ENCODE results near the gene SPEM3.
A peak's percentile ranks its signal among the peaks of the same experiment; 100 is the strongest.

The SPEM3 gene

DNA sequence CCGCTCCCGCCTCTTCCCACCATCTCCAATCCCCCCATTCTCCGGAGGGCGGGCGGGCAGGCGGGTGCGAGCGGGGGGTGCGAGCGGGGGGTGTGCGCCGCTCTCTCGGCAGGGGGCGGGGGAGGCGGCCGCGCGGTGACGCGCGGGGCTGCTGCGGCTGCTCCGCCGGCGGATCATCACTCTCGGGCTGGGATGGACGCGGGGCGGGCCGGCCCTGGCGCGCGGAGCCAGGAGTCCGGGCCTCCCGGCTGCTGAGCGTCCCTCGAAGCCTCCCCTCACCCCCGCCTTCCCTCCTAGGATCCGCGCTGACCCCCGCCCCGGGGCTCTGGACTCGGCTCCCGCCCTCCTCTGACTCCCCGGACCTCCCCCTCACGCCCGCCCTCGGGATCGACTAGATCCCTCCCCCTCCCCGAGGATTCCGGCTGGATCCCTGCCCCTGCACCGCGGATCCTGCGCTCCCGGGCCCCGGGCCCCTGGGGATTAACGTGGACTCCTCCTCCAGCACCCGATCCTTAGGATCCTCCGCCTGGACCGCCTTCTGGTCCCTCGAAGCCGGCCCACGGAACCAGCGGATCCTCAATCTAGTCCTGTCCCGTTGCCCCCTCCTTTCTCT, 23.8 kb upstream of the SPEM3 start:
- TF ChIP-seq ZFX (IDR thresholded peaks at IDR 0.05), result no peak

DNA sequence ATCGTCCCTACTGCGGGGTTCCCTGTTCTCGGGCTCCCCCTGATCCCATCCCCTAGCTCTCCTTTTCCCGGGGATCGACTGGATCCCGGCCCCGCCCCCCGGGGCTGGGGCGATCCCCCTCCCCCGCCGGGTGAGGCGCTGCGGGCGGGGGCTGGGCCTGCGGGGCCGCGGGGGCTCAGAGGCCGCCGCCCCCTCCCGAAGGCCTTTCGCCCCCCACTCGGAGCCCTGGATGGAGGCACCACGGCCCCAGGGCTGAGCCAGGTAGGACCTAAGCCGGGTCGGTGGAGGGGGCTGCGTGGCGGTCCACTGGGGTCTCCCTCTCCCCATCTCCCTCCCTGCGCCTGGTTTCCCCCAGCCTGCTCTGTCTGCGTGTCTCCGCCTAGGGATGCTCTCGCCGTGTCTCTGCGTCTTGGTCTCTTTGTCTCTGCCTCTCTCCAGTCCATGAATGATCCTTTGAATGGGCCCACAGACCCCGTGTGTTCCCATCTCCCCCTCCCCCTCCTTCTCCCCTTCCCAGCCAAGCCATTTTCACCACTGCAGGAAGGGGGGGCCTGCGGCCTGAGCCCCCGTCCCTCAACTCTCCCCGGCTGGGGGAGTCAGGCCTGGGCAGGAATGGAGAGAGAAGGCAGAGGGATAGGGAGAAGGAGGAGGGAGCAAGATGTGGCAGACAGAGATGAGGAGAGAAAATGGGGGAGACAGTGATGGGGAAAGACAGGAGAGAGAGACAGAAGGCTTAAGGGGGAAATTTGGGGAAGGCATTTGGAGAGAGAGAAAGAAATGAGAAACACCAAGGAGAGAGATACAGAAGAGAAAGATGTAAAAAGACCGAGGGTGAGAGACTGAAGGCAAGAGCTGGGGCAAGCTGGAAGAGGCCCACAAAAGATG, 23.1 kb upstream of the SPEM3 start:
- TF ChIP-seq, protein P1, sequence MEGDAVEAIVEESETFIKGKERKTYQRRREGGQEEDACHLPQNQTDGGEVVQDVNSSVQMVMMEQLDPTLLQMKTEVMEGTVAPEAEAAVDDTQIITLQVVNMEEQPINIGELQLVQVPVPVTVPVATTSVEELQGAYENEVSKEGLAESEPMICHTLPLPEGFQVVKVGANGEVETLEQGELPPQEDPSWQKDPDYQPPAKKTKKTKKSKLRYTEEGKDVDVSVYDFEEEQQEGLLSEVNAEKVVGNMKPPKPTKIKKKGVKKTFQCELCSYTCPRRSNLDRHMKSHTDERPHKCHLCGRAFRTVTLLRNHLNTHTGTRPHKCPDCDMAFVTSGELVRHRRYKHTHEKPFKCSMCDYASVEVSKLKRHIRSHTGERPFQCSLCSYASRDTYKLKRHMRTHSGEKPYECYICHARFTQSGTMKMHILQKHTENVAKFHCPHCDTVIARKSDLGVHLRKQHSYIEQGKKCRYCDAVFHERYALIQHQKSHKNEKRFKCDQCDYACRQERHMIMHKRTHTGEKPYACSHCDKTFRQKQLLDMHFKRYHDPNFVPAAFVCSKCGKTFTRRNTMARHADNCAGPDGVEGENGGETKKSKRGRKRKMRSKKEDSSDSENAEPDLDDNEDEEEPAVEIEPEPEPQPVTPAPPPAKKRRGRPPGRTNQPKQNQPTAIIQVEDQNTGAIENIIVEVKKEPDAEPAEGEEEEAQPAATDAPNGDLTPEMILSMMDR (conservative IDR thresholded peaks at IDR 0.05), result no peak
- no peak for TF ChIP-seq ZFX (IDR thresholded peaks at IDR 0.05)
- peak overlapping the region; percentile 86 for H3K27ac ChIP-seq

More for the DNA sequence above, 23.8 kb upstream of the SPEM3 start:
- peak overlapping the region; percentile 86 for H3K27ac ChIP-seq

DNA sequence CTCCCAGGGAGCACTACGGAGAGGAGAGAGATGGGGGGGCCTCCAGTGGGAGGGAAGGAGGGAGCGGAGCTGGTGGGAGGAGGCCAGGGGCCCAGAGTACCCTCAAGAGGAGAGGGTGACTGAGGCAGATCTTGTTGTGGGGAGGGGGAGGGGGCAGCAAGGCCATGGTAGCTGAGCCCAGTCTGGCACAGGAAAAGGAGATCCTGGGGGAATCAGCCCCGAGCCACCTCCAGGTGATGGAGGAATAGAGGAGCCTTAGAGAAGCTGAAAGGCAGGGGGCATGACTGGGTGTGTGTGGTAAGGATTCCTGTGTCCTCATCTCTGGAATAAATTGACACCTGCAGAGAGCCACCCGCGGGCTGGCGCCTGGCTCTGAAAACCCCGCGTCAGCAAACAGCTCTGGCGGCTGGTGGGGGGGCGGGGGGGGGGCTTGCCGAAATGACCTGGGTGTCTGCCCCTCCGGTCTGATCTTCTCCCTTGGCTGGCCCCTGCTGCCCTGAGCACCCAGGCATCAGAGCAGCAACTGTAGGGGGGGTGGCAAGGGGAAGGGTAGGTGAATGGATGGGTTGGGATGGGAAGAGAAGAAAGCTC, 22.3 kb upstream of the SPEM3 start:
- no peak for TF ChIP-seq ZFX (IDR thresholded peaks at IDR 0.05)
- TF ChIP-seq, protein P1 (conservative IDR thresholded peaks at IDR 0.05), result no peak
- no peak overlapping the region for H3K27ac ChIP-seq

DNA sequence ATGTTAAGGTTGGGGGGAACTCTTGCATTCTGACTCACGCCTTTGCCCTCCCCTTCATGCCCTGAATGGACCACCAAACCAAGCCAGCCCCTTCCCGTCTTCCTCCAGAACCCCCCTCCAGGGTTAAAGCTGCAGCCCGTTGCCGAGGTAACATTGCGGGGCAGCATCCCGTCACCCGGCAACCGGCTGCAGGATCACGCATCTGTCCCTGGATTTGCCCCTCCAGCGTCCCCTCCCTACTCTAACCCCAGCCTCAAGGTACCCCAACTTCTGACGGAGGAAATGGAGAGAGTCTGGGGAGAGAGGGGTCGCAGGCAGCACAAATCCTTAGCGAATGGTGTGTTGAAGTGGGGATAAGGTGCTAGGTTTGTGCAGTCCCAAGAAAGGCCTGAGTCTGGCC, 21.6 kb upstream of the SPEM3 start:
- TF ChIP-seq, protein P1 (conservative IDR thresholded peaks at IDR 0.05), result no peak
- no peak for TF ChIP-seq ZFX (IDR thresholded peaks at IDR 0.05)
- no peak overlapping the region for H3K27ac ChIP-seq

DNA sequence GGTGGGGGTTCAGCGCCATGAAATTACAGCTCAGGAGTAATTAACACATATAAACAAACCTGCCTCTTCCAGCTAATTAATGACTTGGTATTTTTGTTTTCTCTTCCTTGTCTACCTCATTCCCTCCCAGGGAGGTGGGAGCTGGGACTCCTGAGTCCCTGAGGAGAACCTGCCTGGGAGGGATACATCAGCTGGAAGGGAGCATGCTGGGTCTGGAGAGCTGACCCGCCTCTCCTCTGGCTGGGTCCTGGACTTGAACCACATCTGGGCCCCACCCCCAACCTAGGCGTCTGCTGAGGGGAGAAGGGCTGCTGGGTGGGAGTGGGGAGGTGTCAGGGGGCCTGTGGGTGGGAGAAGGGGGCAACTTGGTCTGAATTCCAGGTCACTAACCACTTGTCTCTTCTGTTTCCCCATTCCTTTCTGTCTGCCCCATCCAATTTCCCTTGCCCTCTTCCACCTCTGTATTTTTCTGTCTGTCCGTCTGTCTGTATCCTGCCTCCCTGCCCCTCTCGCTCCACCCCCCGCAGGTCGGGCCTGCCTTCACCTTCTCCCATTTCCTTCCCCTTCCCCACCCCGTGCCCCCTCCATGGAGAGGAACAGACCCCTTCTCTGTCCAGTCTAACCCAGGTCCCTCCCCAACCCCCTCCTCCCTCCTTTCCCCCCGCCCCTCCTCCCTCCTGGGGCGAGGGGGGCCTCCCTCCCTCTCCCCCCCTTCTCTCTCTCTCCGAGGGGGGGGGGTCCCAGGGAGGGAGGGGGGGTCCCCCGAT, 21.0 kb upstream of the SPEM3 start, which contains the start of gene NLGN2:
Gene NLGN2 (plus strand): TSS at position 361 of the 767 bp plus-strand sequence. CDS start 411 bp downstream, outside the sequence.
- no peak within 1 kb of the TSS for H3K27ac ChIP-seq
- TF ChIP-seq, protein P1 (conservative IDR thresholded peaks at IDR 0.05), result no peak
- TF ChIP-seq ZFX (IDR thresholded peaks at IDR 0.05), result no peak

DNA sequence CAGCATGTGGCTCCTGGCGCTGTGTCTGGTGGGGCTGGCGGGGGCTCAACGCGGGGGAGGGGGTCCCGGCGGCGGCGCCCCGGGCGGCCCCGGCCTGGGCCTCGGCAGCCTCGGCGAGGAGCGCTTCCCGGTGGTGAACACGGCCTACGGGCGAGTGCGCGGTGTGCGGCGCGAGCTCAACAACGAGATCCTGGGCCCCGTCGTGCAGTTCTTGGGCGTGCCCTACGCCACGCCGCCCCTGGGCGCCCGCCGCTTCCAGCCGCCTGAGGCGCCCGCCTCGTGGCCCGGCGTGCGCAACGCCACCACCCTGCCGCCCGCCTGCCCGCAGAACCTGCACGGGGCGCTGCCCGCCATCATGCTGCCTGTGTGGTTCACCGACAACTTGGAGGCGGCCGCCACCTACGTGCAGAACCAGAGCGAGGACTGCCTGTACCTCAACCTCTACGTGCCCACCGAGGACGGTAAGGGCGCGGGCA, 20.4 kb upstream of the SPEM3 start:
- H3K27ac ChIP-seq, result no peak overlapping the region
- TF ChIP-seq, protein P1 (conservative IDR thresholded peaks at IDR 0.05), result no peak
- TF ChIP-seq ZFX (IDR thresholded peaks at IDR 0.05), result no peak

DNA sequence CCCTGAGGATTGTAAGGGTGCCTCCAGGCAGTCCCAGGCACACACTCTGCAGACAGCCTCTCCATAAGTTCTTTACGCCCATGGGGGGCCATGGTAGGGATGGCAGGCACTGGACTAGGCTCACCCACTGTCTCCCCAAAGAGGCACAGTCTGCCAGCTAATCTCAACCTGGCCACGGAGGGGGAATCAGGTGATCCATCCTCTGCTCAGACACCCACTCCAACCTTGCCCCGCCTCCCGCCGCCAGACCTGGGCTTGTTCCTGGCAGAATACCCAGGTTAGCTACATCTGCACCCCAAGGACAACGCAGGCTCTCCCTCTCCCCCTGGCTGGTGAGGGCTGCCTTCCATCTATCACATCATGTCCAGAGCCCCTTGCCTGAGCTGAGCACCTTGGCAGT, 19.8 kb upstream of the SPEM3 start:
- TF ChIP-seq ZFX (IDR thresholded peaks at IDR 0.05), result no peak
- TF ChIP-seq, protein P1 (conservative IDR thresholded peaks at IDR 0.05), result no peak
- no peak overlapping the region for H3K27ac ChIP-seq

All from C4-2B (cell line).